ENCODE results near the gene NTN5. TPM values are rescaled to one million over a fixed set of nuclear protein-coding genes. Genes with fewer than 3 reads are reported as not detected.

Gene NTN5
- total and polyA plus RNA-seq, 9 donors: 0.18 to 8.5 (median 2.1) TPM

Other genes with a start within 250 kb of the NTN5 start
- gene GRWD1, start 227.0 kb downstream of the NTN5 start, total RNA-seq: 21.0 TPM
- gene GRWD1, start 227.0 kb downstream of the NTN5 start, polyA plus RNA-seq (ENCODE audit: insufficient read depth in 1 of 8, insufficient read length in 8 of 8, low replicate concordance in 1 of 8): 10 to 100 TPM; 20.4 to 29.9 (median 25.8) TPM
- 0.49 TPM for gene KCNJ14, start 217.4 kb downstream of the NTN5 start, total RNA-seq
- 1 to 10 TPM in 2 of 8 donors, under 1 TPM in 6; 0.48 to 1.2 (median 0.92) TPM for gene KCNJ14, start 217.4 kb downstream of the NTN5 start, polyA plus RNA-seq (ENCODE audit: insufficient read depth in 1 of 8, insufficient read length in 8 of 8, low replicate concordance in 1 of 8)
- gene CYTH2, start 203.6 kb downstream of the NTN5 start, total RNA-seq: 24.2 TPM
- gene CYTH2, start 203.6 kb downstream of the NTN5 start, polyA plus RNA-seq (ENCODE audit: insufficient read depth in 1 of 8, insufficient read length in 8 of 8, low replicate concordance in 1 of 8): 10 to 100 TPM; 37.4 to 54.5 (median 45.1) TPM
- gene LMTK3, start 161.2 kb downstream of the NTN5 start, total RNA-seq: 0.04 TPM
- under 1 TPM in 7 of 8 donors, not detected in 1; 0.03 to 0.39 (median 0.18) TPM for gene LMTK3, start 161.2 kb downstream of the NTN5 start, polyA plus RNA-seq (ENCODE audit: insufficient read depth in 1 of 8, insufficient read length in 8 of 8, low replicate concordance in 1 of 8)
- gene SULT2B1, start 120.8 kb downstream of the NTN5 start, total RNA-seq: 0.13 TPM
- 1 to 10 TPM in 1 of 8 donors, under 1 TPM in 6, not detected in 1; 0.11 to 2.9 (median 0.27) TPM for gene SULT2B1, start 120.8 kb downstream of the NTN5 start, polyA plus RNA-seq (ENCODE audit: insufficient read depth in 1 of 8, insufficient read length in 8 of 8, low replicate concordance in 1 of 8)
- not detected for gene SPACA4, start 66.3 kb downstream of the NTN5 start, total RNA-seq
- gene SPACA4, start 66.3 kb downstream of the NTN5 start, polyA plus RNA-seq (ENCODE audit: insufficient read depth in 1 of 8, insufficient read length in 8 of 8, low replicate concordance in 1 of 8): not detected
- 0.13 TPM for gene FAM83E, start 57.9 kb downstream of the NTN5 start, total RNA-seq
- 1 to 10 TPM in 1 of 8 donors, under 1 TPM in 6, not detected in 1; 0.11 to 1.2 (median 0.18) TPM for gene FAM83E, start 57.9 kb downstream of the NTN5 start, polyA plus RNA-seq (ENCODE audit: insufficient read depth in 1 of 8, insufficient read length in 8 of 8, low replicate concordance in 1 of 8)
- 2,914 TPM for gene RPL18, start 53.8 kb downstream of the NTN5 start, total RNA-seq
- gene RPL18, start 53.8 kb downstream of the NTN5 start, polyA plus RNA-seq (ENCODE audit: insufficient read depth in 1 of 8, insufficient read length in 8 of 8, low replicate concordance in 1 of 8): 1,000 to 10,000 TPM; 1,793 to 2,160 (median 1,901) TPM
- 4.1 TPM for gene SPHK2, start 53.5 kb downstream of the NTN5 start, total RNA-seq
- 10 to 100 TPM in 4 of 8 donors, 1 to 10 TPM in 4; 7.0 to 11.8 (median 9.9) TPM for gene SPHK2, start 53.5 kb downstream of the NTN5 start, polyA plus RNA-seq (ENCODE audit: insufficient read depth in 1 of 8, insufficient read length in 8 of 8, low replicate concordance in 1 of 8)
- gene DBP, start 35.6 kb downstream of the NTN5 start, total RNA-seq: 9.8 TPM
- 10 to 100 TPM in 1 of 8 donors, 1 to 10 TPM in 7; 3.0 to 10.8 (median 6.2) TPM for gene DBP, start 35.6 kb downstream of the NTN5 start, polyA plus RNA-seq (ENCODE audit: insufficient read depth in 1 of 8, insufficient read length in 8 of 8, low replicate concordance in 1 of 8)
- gene CA11, start 26.8 kb downstream of the NTN5 start, total RNA-seq: 6.2 TPM
- gene CA11, start 26.8 kb downstream of the NTN5 start, polyA plus RNA-seq (ENCODE audit: insufficient read depth in 1 of 8, insufficient read length in 8 of 8, low replicate concordance in 1 of 8): 10 to 100 TPM in 7 of 8 donors, 1 to 10 TPM in 1; 7.9 to 22.1 (median 14.0) TPM
- gene FUT2, start 23.0 kb upstream of the NTN5 start, total RNA-seq: not detected
- gene FUT2, start 23.0 kb upstream of the NTN5 start, polyA plus RNA-seq (ENCODE audit: insufficient read depth in 1 of 8, insufficient read length in 8 of 8, low replicate concordance in 1 of 8): 1 to 10 TPM in 4 of 8 donors, under 1 TPM in 4; 0.53 to 3.8 (median 0.95) TPM
- gene MAMSTR, start 46.7 kb upstream of the NTN5 start, total RNA-seq: 29.2 TPM
- 100 to 1,000 TPM in 4 of 8 donors, 10 to 100 TPM in 4; 59.8 to 160 (median 113) TPM for gene MAMSTR, start 46.7 kb upstream of the NTN5 start, polyA plus RNA-seq (ENCODE audit: insufficient read depth in 1 of 8, insufficient read length in 8 of 8, low replicate concordance in 1 of 8)
- 14.1 TPM for gene RASIP1, start 67.6 kb upstream of the NTN5 start, total RNA-seq
- 10 to 100 TPM; 17.6 to 27.7 (median 25.0) TPM for gene RASIP1, start 67.6 kb upstream of the NTN5 start, polyA plus RNA-seq (ENCODE audit: insufficient read depth in 1 of 8, insufficient read length in 8 of 8, low replicate concordance in 1 of 8)
- gene IZUMO1, start 73.9 kb upstream of the NTN5 start, total RNA-seq: 0.04 TPM
- 1 to 10 TPM in 2 of 8 donors, under 1 TPM in 6; 0.20 to 1.1 (median 0.85) TPM for gene IZUMO1, start 73.9 kb upstream of the NTN5 start, polyA plus RNA-seq (ENCODE audit: insufficient read depth in 1 of 8, insufficient read length in 8 of 8, low replicate concordance in 1 of 8)
- gene FUT1, start 79.6 kb upstream of the NTN5 start, total RNA-seq: 1.1 TPM
- gene FUT1, start 79.6 kb upstream of the NTN5 start, polyA plus RNA-seq (ENCODE audit: insufficient read depth in 1 of 8, insufficient read length in 8 of 8, low replicate concordance in 1 of 8): 1 to 10 TPM in 7 of 8 donors, under 1 TPM in 1; 0.75 to 1.5 (median 1.3) TPM
- gene FGF21, start 82.5 kb upstream of the NTN5 start, total RNA-seq: not detected
- gene FGF21, start 82.5 kb upstream of the NTN5 start, polyA plus RNA-seq (ENCODE audit: insufficient read depth in 1 of 8, insufficient read length in 8 of 8, low replicate concordance in 1 of 8): under 1 TPM in 1 of 8 donors, not detected in 7; 0.25 TPM
- gene BCAT2, start 138.0 kb upstream of the NTN5 start, total RNA-seq: 18.8 TPM
- gene BCAT2, start 138.0 kb upstream of the NTN5 start, polyA plus RNA-seq (ENCODE audit: insufficient read depth in 1 of 8, insufficient read length in 8 of 8, low replicate concordance in 1 of 8): 10 to 100 TPM; 21.2 to 32.7 (median 24.6) TPM
- 2.7 TPM for gene HSD17B14, start 163.5 kb upstream of the NTN5 start, total RNA-seq
- 1 to 10 TPM; 1.9 to 8.3 (median 4.3) TPM for gene HSD17B14, start 163.5 kb upstream of the NTN5 start, polyA plus RNA-seq (ENCODE audit: insufficient read depth in 1 of 8, insufficient read length in 8 of 8, low replicate concordance in 1 of 8)
- 18.7 TPM for gene PLEKHA4, start 195.6 kb upstream of the NTN5 start, total RNA-seq
- 10 to 100 TPM; 34.9 to 59.0 (median 38.4) TPM for gene PLEKHA4, start 195.6 kb upstream of the NTN5 start, polyA plus RNA-seq (ENCODE audit: insufficient read depth in 1 of 8, insufficient read length in 8 of 8, low replicate concordance in 1 of 8)
- gene PPP1R15A, start 199.4 kb upstream of the NTN5 start, total RNA-seq: 32.2 TPM
- gene PPP1R15A, start 199.4 kb upstream of the NTN5 start, polyA plus RNA-seq (ENCODE audit: insufficient read depth in 1 of 8, insufficient read length in 8 of 8, low replicate concordance in 1 of 8): 10 to 100 TPM; 49.0 to 84.7 (median 57.3) TPM
- 0.09 TPM for gene TULP2, start 225.7 kb upstream of the NTN5 start, total RNA-seq
- under 1 TPM in 7 of 8 donors, not detected in 1; 0.13 to 0.88 (median 0.46) TPM for gene TULP2, start 225.7 kb upstream of the NTN5 start, polyA plus RNA-seq (ENCODE audit: insufficient read depth in 1 of 8, insufficient read length in 8 of 8, low replicate concordance in 1 of 8)
- 97.3 TPM for gene NUCB1, start 227.3 kb upstream of the NTN5 start, total RNA-seq
- 100 to 1,000 TPM; 141 to 216 (median 175) TPM for gene NUCB1, start 227.3 kb upstream of the NTN5 start, polyA plus RNA-seq (ENCODE audit: insufficient read depth in 1 of 8, insufficient read length in 8 of 8, low replicate concordance in 1 of 8)

All from muscle of leg (tissue), 9 donors.